GM18861 (cell line): ENCODE results near the gene TRMO.

Experiments
- ATAC-seq: cut with Tn5 transposase; IDR thresholded peaks from one replicate; pipeline ENCODE4 v1.9.1; 2021; ENCODE audit not compliant: unreplicated experiment

TRMO gene

GRCh38 chr9:97940233-97940632, 17.9 kb upstream of the TRMO start:
- no peak for ATAC-seq

- no peak for ATAC-seq
These were observed 15.9 kb upstream of the TRMO start, which contains the start of gene HEMGN for GRCh38 chr9:97938081-97938644. Gene HEMGN (minus strand): TSS chr9:97938172. CDS start chr9:97938136, 36 bp downstream.

- ATAC-seq = no peak
These were observed 14.7 kb upstream of the TRMO start for GRCh38 chr9:97936998-97937397.

- ATAC-seq = no peak
These were observed 13.0 kb upstream of the TRMO start for GRCh38 chr9:97935276-97935675.

GRCh38 chr9:97934321-97935115, 12.2 kb upstream of the TRMO start:
- no peak for ATAC-seq

- no peak for ATAC-seq
These were observed 11.1 kb upstream of the TRMO start for GRCh38 chr9:97933297-97933998.

- ATAC-seq = no peak
These were observed 8.7 kb upstream of the TRMO start for GRCh38 chr9:97930972-97931371.

GRCh38 chr9:97928986-97929604, 6.8 kb upstream of the TRMO start:
- ATAC-seq = no peak

- no peak for ATAC-seq
These were observed 3.4 kb upstream of the TRMO start for GRCh38 chr9:97925497-97926334.

GRCh38 chr9:97924386-97924785, 2.1 kb upstream of the TRMO start:
- no peak for ATAC-seq

- peak; percentile 32 for ATAC-seq
These were observed 1.3 kb upstream of the TRMO start for GRCh38 chr9:97923529-97924108.

GRCh38 chr9:97919217-97919813, 3.0 kb downstream of the TRMO start:
- ATAC-seq = no peak

GRCh38 chr9:97918611-97919010, 3.7 kb downstream of the TRMO start:
- no peak for ATAC-seq

GRCh38 chr9:97911970-97912369, 10.3 kb downstream of the TRMO start:
- no peak for ATAC-seq

GRCh38 chr9:97911528-97911927, 10.8 kb downstream of the TRMO start:
- ATAC-seq = no peak

GRCh38 chr9:97910357-97910756, 11.9 kb downstream of the TRMO start:
- no peak for ATAC-seq

- ATAC-seq = no peak
These were observed 13.6 kb downstream of the TRMO start for GRCh38 chr9:97908705-97909104.

- no peak for ATAC-seq
These were observed 14.7 kb downstream of the TRMO start for GRCh38 chr9:97907632-97908031.

GRCh38 chr9:97907046-97907445, 15.3 kb downstream of the TRMO start:
- ATAC-seq = no peak

GRCh38 chr9:97906236-97906831, 16.0 kb downstream of the TRMO start:
- no peak for ATAC-seq
